Mucosa of rectum (tissue), 2 donors: Measurements from ENCODE around the gene CCDC63.

ENCODE experiments used
- H3K27ac ChIP-seq, 2 donors: one replicate each; pipeline ENCODE4 v1.7.0; 2013; ENCODE audit warnings: inconsistent platforms in 2 of 2, low read depth in 2 of 2, low read length in 2 of 2
- H3K27me3 ChIP-seq, 2 donors: one replicate each; pipeline ENCODE4 v1.7.0; 2013; ENCODE audit warnings: low read length in 2 of 2; ENCODE audit not compliant: control insufficient read depth in 2 of 2, insufficient read depth in 2 of 2
- H3K36me3 ChIP-seq, 2 donors: one replicate each; pipeline ENCODE4 v1.7.0; 2013; ENCODE audit warnings: low read length in 2 of 2; ENCODE audit not compliant: control insufficient read depth in 2 of 2, insufficient read depth in 2 of 2
- H3K4me1 ChIP-seq, 2 donors: one replicate each; pipeline ENCODE4 v1.7.0; 2013; ENCODE audit warnings: low read length in 2 of 2, mild to moderate bottlenecking in 1 of 2; ENCODE audit not compliant: control insufficient read depth in 2 of 2, insufficient read depth in 2 of 2
- H3K4me3 ChIP-seq, 2 donors: one replicate each; pipeline ENCODE4 v1.7.0; 2013; ENCODE audit warnings: low read length in 2 of 2
- H3K9ac ChIP-seq, 2 donors: one replicate each; pipeline ENCODE4 v1.7.0; 2013; ENCODE audit warnings: low read length in 2 of 2, low read depth in 1 of 2, mild to moderate bottlenecking in 1 of 2
- H3K9me3 ChIP-seq, 2 donors: one replicate each; pipeline ENCODE4 v1.7.0; 2013; ENCODE audit warnings: low read length in 2 of 2; ENCODE audit not compliant: control insufficient read depth in 2 of 2
- donor health status: healthy.
- donor health status: Normal muscosa, but diverticular disease.

CCDC63 gene

GRCh38 chr12:110917467-110917866 is 70.7 kb downstream of the CCDC63 start:
- Histone ChIP-seq H3K27ac (no peak overlapping the region), H3K9ac (no peak overlapping the region), H3K36me3 (no peaks in the 10 kb centered on the region), H3K27me3 (peaks cover 0 to 4% of the 10 kb centered on the region in 2 donors), H3K9me3 (no peaks in the 10 kb centered on the region), H3K4me1 (no peaks in the 10 kb centered on the region), H3K4me3 (no peak overlapping the region)

GRCh38 chr12:110917961-110918360 is 71.2 kb downstream of the CCDC63 start:
- H3K27ac ChIP-seq = no peak overlapping the region
- H3K4me3 ChIP-seq = no peak overlapping the region
- H3K4me1 ChIP-seq = no peaks in the 10 kb centered on the region
- no peaks in the 10 kb centered on the region for H3K36me3 ChIP-seq
- no peak overlapping the region for H3K9ac ChIP-seq
- H3K27me3 ChIP-seq = peaks cover 0 to 4% of the 10 kb centered on the region in 2 donors
- no peaks in the 10 kb centered on the region for H3K9me3 ChIP-seq

- H3K27ac ChIP-seq = no peak overlapping the region
- no peak overlapping the region for H3K9ac ChIP-seq
- no peaks in the 10 kb centered on the region for H3K4me1 ChIP-seq
- H3K27me3 ChIP-seq = peaks cover 0 to 4% of the 10 kb centered on the region in 2 donors
- H3K4me3 ChIP-seq = no peak overlapping the region
- no peaks in the 10 kb centered on the region for H3K36me3 ChIP-seq
- H3K9me3 ChIP-seq = no peaks in the 10 kb centered on the region
These were observed 72.9 kb downstream of the CCDC63 start for GRCh38 chr12:110919720-110920119.

- no peak within 1 kb of the TSS for H3K9ac ChIP-seq
- peaks cover 0 to 4% of the 10 kb centered on the region in 2 donors for H3K27me3 ChIP-seq
- H3K9me3 ChIP-seq = no peaks in the 10 kb centered on the region
- H3K36me3 ChIP-seq = no peaks in the 10 kb centered on the region
- no peaks in the 10 kb centered on the region for H3K4me1 ChIP-seq
- no peak within 1 kb of the TSS for H3K27ac ChIP-seq
- H3K4me3 ChIP-seq = no peak within 1 kb of the TSS
These were observed 73.6 kb downstream of the CCDC63 start, which contains the start of gene MYL2 for GRCh38 chr12:110920324-110920910. Gene MYL2 (minus strand): TSS chr12:110920579. CDS start chr12:110920529, 50 bp downstream.

GRCh38 chr12:110921262-110921661 is 74.5 kb downstream of the CCDC63 start:
- Histone ChIP-seq H3K9ac (no peak overlapping the region), H3K9me3 (no peaks in the 10 kb centered on the region), H3K27ac (no peak overlapping the region), H3K36me3 (no peaks in the 10 kb centered on the region), H3K4me3 (no peak overlapping the region), H3K27me3 (peaks cover 0 to 8% of the 10 kb centered on the region in 2 donors), H3K4me1 (no peaks in the 10 kb centered on the region)

GRCh38 chr12:110922652-110923051 is 75.9 kb downstream of the CCDC63 start:
- Histone ChIP-seq H3K9ac (no peak overlapping the region), H3K4me3 (no peak overlapping the region), H3K36me3 (no peaks in the 10 kb centered on the region), H3K9me3 (no peaks in the 10 kb centered on the region), H3K4me1 (no peaks in the 10 kb centered on the region), H3K27me3 (peaks cover 0 to 8% of the 10 kb centered on the region in 2 donors), H3K27ac (no peak overlapping the region)

- peaks cover 0 to 8% of the 10 kb centered on the region in 2 donors for H3K27me3 ChIP-seq
- no peak overlapping the region for H3K9ac ChIP-seq
- H3K4me1 ChIP-seq = no peaks in the 10 kb centered on the region
- H3K27ac ChIP-seq = no peak overlapping the region
- H3K36me3 ChIP-seq = no peaks in the 10 kb centered on the region
- no peak overlapping the region for H3K4me3 ChIP-seq
- no peaks in the 10 kb centered on the region for H3K9me3 ChIP-seq
These were observed 76.4 kb downstream of the CCDC63 start for GRCh38 chr12:110923192-110923591.

- Histone ChIP-seq H3K27ac (no peak overlapping the region), H3K27me3 (peaks cover 0 to 8% of the 10 kb centered on the region in 2 donors), H3K9ac (no peak overlapping the region), H3K4me3 (no peak overlapping the region), H3K36me3 (no peaks in the 10 kb centered on the region), H3K9me3 (no peaks in the 10 kb centered on the region), H3K4me1 (no peaks in the 10 kb centered on the region)
These were observed 77.0 kb downstream of the CCDC63 start for GRCh38 chr12:110923692-110924334.

- H3K36me3 ChIP-seq = no peaks in the 10 kb centered on the region
- peaks cover 0 to 8% of the 10 kb centered on the region in 2 donors for H3K27me3 ChIP-seq
- no peak overlapping the region for H3K27ac ChIP-seq
These were observed 80.8 kb downstream of the CCDC63 start for GRCh38 chr12:110927546-110927945.

GRCh38 chr12:110928700-110929099 is 81.9 kb downstream of the CCDC63 start:
- H3K4me3 ChIP-seq = no peak overlapping the region
- no peak overlapping the region for H3K9ac ChIP-seq
- no peaks in the 10 kb centered on the region for H3K36me3 ChIP-seq
- H3K4me1 ChIP-seq = no peaks in the 10 kb centered on the region
- no peaks in the 10 kb centered on the region for H3K9me3 ChIP-seq
- H3K27me3 ChIP-seq = peaks cover 0 to 8% of the 10 kb centered on the region in 2 donors
- H3K27ac ChIP-seq = no peak overlapping the region

More at GRCh38 chr12:110927546-110927945, 80.8 kb downstream of the CCDC63 start:
- no peak overlapping the region for H3K9ac ChIP-seq
- no peaks in the 10 kb centered on the region for H3K9me3 ChIP-seq
- no peaks in the 10 kb centered on the region for H3K4me1 ChIP-seq
- no peak overlapping the region for H3K4me3 ChIP-seq
